ENCODE measurements around the gene ZNF593. TPM values are rescaled to one million over a fixed set of nuclear protein-coding genes. Genes with fewer than 3 reads are reported as not detected.
A peak's percentile ranks its signal among the peaks of the same experiment; 100 is the strongest.

The ZNF593 gene
- total and polyA plus RNA-seq, 2 experiments from 2014 or later, result 34.5 to 43.6 TPM

GRCh38 chr1:26203642-26204318, 34.1 kb downstream of the ZNF593 start:
- peaks cover 4% of the 10 kb centered on the region for H3K4me1 ChIP-seq (ENCODE audit: low read depth)
- H3K27me3 ChIP-seq, result no peaks in the 10 kb centered on the region
- H3K27ac ChIP-seq, result no peak overlapping the region
- no peak for TF ChIP-seq CTCF (IDR thresholded peaks at IDR 0.05; ENCODE audit: low read depth, low read length)
- DNase-seq (ENCODE audit: low read depth in 1 of 2, low spot score in 1 of 2), result no peak
- H3K36me3 ChIP-seq, result no peaks in the 10 kb centered on the region
- no peak overlapping the region for H3K4me3 ChIP-seq
- no peaks in the 10 kb centered on the region for H3K9me3 ChIP-seq (ENCODE audit: low read depth)

- Histone ChIP-seq H3K4me3 (no peak overlapping the region), H3K27ac (no peak overlapping the region), H3K9me3 (ENCODE audit: low read depth) (no peaks in the 10 kb centered on the region), H3K27me3 (no peaks in the 10 kb centered on the region), H3K4me1 (ENCODE audit: low read depth) (no peaks in the 10 kb centered on the region), H3K36me3 (no peaks in the 10 kb centered on the region)
- peak in 1 of 2 donors; percentile 15 for DNase-seq (ENCODE audit: low read depth in 1 of 2, low spot score in 1 of 2)
- no peak for TF ChIP-seq CTCF (IDR thresholded peaks at IDR 0.05; ENCODE audit: low read depth, low read length)
Measured at GRCh38 chr1:26210147-26210870, 40.6 kb downstream of the ZNF593 start.

DNA sequence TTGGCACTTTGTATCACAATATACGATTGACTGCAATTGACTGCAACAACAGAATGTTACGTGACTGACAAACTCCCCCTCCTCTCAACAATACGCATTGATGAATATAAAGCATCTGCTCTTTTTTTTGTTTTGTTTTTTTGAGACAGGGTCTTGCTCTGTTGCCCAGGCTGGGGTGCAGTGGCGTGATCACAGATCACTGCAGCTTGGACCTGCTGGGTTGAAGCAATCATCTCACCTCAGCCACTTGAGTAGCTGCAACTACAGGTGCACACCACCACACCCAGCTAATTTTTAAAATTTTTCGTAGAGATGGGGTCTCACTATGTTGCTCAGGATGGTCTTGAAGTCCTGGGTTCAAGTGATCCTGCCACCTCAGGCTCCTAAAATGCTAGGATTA, 43.0 kb downstream of the ZNF593 start:
- Histone ChIP-seq H3K36me3 (no peaks in the 10 kb centered on the region), H3K4me3 (no peak overlapping the region), H3K27ac (no peak overlapping the region), H3K4me1 (ENCODE audit: low read depth) (no peaks in the 10 kb centered on the region), H3K27me3 (no peaks in the 10 kb centered on the region), H3K9me3 (ENCODE audit: low read depth) (no peaks in the 10 kb centered on the region)
- DNase-seq (ENCODE audit: low read depth in 1 of 2, low spot score in 1 of 2), result no peak
- TF ChIP-seq CTCF (IDR thresholded peaks at IDR 0.05; ENCODE audit: low read depth, low read length), result no peak

GRCh38 chr1:26213335-26213905, 43.7 kb downstream of the ZNF593 start:
- no peak for DNase-seq (ENCODE audit: low read depth in 1 of 2, low spot score in 1 of 2)
- no peak for TF ChIP-seq CTCF (IDR thresholded peaks at IDR 0.05; ENCODE audit: low read depth, low read length)
- Histone ChIP-seq H3K36me3 (no peaks in the 10 kb centered on the region), H3K4me1 (ENCODE audit: low read depth) (no peaks in the 10 kb centered on the region), H3K4me3 (no peak overlapping the region), H3K27ac (no peak overlapping the region), H3K9me3 (ENCODE audit: low read depth) (no peaks in the 10 kb centered on the region), H3K27me3 (no peaks in the 10 kb centered on the region)

- no peaks in the 10 kb centered on the region for H3K27me3 ChIP-seq
- TF ChIP-seq CTCF (IDR thresholded peaks at IDR 0.05; ENCODE audit: low read depth, low read length), result no peak
Measured at GRCh38 chr1:26215246-26215645, 45.5 kb downstream of the ZNF593 start.

More at GRCh38 chr1:26215246-26215645, 45.5 kb downstream of the ZNF593 start:
- H3K9me3 ChIP-seq (ENCODE audit: low read depth), result no peaks in the 10 kb centered on the region
- H3K4me3 ChIP-seq, result no peak overlapping the region
- no peaks in the 10 kb centered on the region for H3K36me3 ChIP-seq
- no peak overlapping the region for H3K27ac ChIP-seq
- no peaks in the 10 kb centered on the region for H3K4me1 ChIP-seq (ENCODE audit: low read depth)
- DNase-seq (ENCODE audit: low read depth in 1 of 2, low spot score in 1 of 2), result no peak

Data from cardiac muscle cell (in vitro differentiated cells and primary cell).